HG03469 (cell line): ENCODE measurements around the gene PPP1CC.
"Not testable (repeated sequence)": the region's sequence is repeated elsewhere in the genome, so short reads cannot be mapped to it uniquely, and the experiment has no call there.

Source experiments
- ATAC-seq: cut with Tn5 transposase; IDR thresholded peaks from one replicate; pipeline ENCODE4 v1.9.1; 2021; ENCODE audit warnings: mild to moderate bottlenecking, moderate library complexity, moderate number of reproducible peaks; ENCODE audit not compliant: unreplicated experiment

Gene PPP1CC

DNA sequence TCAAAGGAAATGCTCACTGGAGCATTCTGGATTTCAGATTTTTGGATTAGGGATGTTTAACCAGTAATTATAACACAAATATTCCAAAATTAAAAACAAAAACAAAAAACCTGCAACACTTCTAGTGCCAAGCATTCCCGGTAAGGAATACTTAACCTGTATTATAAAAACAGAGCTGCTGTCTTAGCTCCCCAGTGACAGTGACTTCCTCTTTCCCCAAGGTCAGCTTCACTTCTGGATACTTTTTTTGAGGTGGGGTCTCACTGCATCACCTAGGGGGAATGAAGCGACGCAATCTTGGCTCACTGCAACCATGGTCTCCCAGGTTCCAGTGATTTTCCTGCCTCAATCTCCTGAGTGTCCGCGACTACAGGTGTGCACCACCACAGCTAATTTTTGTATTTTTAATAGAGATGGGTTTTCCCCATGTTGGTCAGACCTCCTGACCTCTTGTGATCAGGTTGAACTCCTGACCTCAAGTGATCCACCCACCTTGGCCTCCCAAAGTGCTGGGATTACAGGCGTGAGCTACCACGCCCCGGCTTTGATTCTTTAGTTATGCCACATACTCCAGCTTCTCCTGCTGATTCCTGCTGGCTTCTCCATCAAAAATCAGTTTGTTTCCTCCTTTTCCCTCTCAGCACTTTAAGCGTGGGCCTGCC is 15.9 kb downstream of the PPP1CC start:
- ATAC-seq = no peak

DNA sequence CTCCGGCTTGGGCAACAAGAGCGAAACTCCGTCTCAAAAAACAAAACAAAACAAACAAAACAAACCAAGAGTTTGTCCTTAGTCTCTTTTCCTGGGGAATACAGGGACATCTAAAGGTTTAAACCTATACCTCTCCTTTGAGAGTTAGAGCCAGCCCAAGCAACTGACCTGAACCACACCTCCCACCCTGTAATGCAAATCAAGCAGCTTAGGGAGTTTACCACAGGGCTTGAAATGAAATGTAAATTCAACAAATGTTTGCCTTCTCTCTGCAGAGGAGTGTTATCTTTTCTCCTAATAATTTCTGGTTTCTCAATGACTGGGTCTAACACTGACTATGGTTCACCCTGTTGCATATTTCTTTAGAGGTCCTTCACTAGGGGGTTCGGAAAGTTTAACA is 16.7 kb downstream of the PPP1CC start:
- no peak for ATAC-seq

DNA sequence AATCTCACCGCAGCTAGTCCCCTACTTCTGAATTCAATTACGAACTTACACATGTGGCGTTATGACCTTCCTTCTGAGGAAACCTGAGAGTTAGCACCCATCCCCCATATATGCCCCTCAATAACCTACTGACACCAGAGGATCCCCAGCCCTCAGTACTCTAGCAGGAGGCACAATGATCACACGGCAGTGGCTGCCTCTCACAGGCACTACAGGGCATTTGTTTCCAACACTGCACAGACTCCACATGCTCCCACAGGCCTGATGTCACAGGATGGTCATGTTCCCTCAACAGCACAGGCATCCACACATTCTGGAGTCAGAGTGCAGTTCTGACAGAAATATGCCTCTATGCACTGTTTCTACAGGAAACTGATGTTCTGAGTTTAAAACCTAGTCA is 17.4 kb downstream of the PPP1CC start:
- no peak for ATAC-seq

DNA sequence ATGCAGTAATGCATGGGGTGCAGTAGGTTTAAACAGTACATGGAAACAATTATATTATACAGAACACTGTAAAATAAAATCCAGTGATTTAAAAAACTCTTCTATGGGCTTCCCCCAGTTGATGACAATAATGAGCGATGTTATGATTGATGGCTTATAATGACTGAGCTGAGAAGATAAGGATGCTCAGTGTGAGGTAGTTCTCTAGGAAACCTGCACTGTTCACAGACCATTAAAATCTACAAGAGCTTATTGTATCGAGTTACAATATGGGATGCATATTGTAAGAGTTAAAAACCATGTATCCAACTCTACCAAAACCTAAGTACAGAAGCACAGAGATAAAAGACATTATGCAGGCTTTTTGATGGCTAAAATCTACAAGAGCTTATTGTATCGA is 19.8 kb downstream of the PPP1CC start:
- ATAC-seq = not testable (repeated sequence)

DNA sequence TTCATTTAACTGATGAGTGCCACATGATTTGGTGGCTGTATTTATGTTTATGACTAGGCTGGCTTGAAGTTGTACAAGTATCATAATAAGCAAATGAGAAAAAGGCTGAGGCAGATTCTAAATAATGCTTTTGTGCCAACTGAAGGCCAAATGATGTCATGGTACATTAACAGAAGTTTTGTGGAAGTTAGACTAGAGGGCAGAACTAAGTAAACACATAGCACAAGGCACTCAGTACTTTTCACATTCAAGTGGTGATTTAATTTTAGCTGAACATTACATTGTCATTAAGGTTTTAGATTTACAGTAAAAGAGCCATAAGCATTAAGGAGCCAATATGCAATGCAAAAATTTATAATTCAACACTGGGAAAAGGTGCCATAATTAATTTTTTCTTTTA is 21.1 kb downstream of the PPP1CC start:
- no peak for ATAC-seq

DNA sequence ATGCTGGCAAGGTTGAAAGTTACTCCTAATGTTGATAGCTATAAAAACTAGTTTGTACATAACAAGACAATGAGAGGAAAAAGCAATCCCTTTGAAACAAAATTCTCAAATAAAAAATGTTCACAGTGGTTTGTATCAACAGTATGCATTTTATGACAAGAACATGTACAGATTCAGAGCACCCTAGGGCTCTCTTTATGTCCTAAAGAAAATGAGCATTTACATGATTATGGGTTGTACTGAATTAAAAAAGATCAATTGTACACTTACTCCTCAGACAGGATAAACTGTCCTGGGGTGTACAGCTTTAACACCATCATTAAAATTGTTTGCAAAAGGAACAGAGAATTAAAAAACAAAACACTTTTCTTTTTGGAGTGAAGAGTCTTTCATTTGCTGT is 22.2 kb downstream of the PPP1CC start:
- ATAC-seq = no peak

DNA sequence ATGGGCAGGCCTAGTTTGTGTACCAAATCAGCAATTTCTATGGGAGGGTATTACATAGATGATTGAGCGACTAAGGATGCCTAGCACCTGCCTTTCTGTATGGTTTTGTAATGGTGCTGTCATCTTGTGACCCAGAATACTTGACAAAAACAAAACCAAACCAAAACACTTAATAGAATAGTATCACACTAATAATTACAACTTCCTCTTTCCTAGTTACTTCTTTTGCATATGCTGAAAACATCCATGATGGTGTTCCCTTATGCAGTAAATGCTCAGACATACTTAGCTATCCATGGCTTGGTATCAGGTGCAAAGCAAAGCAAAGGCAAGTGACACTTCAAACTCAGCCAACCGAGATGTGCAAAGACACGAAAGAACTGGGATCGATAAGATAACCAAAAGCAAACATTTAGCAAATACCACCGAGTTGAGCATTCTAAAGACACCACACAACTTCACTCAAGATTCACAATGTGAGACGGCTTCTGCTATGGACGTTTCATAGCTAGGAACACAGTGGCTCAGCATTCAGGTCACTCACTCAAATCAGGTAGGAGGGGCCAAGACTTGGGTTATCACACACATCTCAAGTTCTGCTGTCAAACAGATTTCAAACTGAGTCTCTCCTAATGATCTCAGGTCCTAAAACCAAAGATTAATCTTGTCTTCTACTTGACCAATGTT is 24.3 kb downstream of the PPP1CC start:
- no peak for ATAC-seq

DNA sequence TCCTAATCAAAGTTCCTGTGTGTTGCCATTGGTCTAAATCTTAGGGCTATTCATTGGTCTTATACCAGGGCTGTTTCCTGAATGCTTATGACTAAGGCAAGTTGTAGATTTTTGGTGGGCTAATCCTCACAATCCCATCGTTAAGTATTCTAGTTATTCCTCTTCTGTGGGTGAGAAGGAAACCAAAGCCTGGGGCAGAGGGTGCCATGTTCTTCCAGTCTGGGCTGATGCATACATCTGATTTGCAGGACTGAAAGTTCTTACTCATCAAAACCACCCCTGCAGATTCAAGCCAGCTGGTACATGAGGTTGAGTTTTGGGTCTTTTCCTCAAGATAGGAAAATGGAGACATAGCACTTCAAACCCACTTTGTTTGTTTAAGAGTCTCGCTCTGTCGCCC is 25.7 kb downstream of the PPP1CC start:
- no peak for ATAC-seq

DNA sequence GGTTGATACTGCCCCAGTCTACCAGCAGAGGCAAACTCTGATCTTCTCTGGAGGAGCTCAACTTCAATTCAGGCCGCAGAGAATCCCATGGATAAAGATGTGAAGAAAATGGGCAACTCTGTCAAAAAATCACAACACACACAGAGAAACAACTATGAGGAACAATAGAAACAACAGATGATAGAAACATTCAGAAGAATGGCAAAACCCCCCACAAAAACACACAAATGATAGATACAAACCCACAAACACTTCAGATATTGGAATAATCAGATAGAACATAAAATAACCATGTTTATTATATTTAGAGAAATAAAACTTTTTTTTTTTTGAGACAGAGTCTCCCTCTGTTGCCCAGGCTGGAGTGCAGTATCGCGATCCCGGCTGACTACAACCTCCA is 33.8 kb downstream of the PPP1CC start:
- ATAC-seq = no peak

DNA sequence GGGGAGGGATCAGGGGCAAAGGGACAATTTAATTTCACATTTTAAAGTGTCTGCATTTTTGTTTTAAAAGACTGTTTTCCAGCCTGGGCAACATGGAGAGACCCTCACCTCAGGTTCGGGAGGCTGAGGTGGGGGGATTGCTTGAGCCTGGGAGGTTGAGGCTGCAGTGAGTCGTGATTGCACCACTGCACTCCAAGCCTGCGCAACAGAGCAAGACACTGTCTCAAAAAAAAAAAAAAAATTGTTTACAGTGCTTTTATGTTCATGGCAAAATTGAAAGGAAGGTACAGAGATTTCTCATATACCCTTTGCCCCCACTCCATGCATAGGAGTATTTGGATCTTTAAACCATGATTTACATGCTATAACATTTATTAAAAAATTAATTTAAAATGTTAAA is 37.4 kb downstream of the PPP1CC start:
- ATAC-seq = no peak

DNA sequence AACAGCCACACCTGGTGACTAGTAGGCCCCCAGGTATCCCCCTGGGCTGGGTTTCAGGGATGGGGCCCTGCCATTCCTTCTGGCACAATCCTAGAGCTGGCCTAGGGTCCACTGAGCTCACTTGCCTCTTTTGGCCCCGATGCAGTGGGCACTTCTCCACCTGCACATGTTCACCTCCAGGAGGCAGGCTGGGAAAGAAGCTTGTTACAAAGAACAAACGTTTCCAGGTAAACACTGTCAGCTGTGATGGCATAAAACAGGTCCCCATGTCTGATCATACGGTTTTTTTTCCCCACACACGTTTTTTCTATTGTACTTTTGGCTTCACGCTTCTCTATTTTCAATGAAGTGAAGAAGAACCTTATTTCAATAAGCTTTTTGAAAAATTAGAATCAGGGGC is 37.9 kb downstream of the PPP1CC start:
- ATAC-seq = no peak

DNA sequence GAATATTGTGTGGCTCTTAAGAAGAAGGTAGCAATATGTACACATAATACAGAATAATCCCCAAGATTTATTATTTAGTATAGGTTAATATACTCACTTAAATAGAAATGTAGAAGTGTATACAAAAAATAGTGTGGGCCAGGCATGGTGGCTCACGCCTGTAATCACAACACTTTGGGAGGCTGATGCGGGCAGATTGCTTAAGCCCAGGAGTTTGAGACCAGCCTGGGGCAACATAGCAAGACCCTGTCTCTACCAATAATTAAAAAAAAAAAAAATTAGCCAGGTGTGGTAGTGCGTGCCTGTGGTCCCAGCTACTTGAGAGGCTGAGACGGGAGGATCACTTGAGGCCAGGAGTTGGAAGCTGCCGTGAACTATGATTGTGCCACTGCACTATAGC is 38.5 kb downstream of the PPP1CC start:
- ATAC-seq = no peak

DNA sequence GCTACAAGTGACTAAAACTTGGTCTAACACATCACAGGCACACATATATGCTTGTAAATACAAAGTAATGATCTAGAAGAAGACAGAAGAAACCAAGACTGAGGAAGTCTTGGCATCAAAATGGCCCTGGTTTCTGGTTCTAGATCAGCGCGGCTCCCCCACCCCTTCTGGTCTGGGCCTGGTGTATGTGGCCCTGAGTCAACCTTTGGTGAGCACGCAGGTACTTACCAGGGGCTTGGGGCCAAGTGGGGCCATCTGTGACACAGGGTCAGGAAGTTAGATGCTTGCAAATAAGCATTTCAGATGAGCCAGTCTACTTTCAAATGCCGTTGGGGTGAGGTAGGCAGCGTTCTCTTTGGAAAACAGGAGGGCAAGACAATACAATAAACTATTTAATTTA is 40.6 kb downstream of the PPP1CC start:
- ATAC-seq = no peak

DNA sequence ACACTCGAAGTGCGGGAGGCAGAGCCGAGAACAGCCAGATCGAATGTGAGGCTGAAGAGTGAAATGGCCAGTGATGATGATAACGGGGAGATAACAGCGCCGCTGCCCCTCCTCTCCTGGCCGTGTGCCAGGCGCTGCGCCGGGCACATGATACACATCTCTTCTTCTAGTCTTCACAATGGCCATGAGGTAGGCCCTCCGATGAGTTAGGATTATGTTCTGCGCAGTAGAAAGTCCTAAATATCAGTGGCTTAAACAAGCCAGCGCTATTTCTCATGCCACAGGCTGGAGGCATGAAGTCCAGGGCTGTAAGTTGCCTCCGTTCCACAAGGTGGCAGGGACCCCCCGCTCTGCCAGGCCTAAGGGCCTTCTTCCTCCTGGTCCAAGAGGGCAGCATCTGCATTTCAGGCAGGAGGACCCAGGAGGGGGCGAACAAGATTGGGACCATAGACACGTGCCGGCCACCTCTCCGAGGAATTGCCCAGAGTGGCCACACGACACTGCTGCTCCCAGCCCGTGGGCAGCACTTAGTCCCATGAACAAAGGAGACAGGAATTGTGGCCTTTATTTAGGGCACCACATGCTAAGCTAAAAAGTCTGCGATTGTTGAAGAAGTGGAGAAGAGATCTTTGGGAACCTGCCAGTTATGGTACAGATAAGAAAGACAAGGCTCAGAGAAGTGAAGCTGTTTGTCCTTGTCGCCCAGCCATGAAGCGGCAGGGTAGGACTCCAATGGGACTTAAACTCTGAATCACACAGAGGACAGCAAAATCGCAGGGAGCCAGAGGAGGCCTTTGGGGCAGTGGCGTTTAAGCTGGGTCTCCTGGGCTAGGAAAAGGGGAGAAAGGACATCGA is 42.9 kb downstream of the PPP1CC start:
- ATAC-seq = no peak

DNA sequence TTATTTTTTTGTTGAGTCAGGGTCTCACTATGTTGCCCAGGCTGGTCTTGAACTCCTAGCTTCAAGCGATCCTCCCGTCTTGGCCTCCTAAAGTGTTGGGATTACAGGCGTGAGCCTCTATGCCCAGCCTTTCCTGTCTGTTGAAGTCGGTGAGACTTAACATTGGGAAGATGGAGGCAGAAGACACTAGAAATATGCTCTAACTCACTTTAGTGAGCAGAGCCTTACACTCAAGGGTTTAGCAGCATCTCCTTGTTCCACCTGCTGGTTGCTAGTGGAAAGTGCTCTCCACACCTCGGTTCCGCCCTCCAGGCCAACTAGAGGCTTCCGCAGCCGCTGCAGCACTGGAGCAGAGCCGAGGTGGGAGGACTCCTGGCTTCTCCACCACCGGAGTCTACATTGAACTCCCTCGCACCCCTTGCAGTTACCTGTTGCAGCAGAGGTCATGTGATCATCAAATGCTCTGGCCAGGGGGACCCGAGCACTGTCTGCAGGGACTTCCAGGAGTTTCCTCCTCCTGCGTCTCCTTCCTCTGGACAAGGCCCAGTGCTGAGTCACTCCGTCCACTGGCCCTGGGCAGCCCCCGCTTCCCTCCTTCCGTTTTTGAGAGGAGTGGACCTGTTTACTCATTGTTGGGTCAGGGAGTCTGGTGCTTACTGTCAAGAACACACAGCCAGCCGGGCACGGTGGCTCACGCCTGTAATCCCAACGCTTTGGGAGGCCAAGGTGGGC is 44.4 kb downstream of the PPP1CC start:
- peak; percentile 74 for ATAC-seq

DNA sequence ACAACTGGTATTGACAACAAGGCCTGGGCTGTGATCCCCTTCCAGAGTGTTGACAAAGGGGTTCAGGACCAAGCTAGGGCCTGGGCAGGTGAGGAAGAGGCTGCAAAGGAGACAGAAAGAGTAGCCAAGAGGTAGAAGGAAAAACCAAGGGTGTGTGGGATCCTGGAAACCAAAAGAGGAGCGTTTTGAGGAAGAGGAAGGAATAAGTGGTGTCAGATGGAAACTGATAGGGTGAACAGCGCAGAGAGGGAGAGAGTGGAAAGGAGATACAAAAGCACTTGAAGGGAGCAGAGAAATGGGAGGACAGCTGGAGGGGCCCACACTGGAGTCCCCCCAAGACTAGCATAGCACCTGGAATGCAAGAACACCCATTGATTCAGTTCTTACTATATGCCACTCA is 45.5 kb downstream of the PPP1CC start:
- no peak for ATAC-seq

DNA sequence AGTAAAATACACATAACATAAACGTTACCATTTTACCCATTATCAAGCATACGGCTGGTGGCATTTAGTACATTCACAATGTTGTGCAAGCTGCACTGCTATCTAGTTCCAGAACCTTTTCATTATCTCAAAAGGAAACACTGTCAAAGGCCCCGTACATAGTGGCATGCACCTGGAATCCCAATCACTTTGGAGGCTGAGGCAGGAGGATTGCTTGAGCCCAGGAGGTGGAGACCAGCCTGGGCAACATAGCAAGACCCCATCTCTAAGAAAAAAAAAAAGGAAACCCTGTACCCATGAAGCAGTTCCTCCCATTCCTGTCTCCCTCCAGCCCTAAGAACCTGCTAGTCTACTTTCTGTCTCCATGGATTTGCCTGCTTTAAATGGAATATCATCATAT is 46.4 kb downstream of the PPP1CC start:
- ATAC-seq = no peak

DNA sequence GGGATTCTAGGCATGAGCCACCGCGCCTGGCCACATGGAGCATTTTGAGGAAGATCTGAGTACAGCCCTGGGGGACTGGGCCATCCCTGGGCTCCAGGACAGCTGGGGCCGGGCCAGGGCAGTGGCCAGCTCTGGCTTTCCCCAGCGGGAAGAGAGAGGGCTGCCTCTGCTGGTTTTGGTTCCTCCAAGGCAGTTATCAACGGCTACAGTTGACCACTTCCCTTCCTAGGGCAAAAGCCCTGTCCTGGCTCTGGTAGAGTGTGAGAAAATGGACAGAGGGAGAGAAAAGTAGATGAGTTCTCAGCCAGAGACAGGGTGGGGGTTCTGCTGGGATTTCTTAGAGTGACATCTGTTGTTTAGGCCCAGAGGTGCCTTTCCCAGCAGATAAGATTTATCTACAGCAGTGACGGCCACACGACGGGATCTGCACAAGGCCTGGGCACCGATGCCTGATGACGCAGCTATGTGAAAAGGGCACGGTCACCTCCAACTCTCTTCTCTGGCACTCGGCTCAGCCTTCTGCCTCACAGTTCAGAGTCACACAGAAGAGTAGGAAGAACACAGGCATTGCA is 48.3 kb downstream of the PPP1CC start:
- ATAC-seq = no peak

DNA sequence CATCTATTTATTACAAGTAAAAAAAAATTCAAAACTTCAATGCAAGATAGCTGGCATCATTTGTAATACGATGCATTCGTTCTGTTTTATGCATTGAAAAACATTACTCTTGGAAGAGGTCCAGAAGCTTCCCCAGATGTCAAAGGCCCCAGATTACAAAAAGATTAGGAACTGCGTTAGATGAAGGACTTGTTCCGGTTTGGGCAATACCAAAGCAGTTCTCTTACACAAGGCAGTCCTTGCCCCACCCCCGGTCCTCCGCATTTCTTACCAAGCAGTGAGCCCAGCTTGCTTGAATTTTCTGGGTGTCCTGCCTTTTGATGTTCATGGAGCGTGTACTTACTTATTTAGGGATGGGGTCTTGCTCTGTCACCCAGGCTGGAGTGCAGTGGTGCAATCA is 49.0 kb downstream of the PPP1CC start:
- no peak for ATAC-seq

DNA sequence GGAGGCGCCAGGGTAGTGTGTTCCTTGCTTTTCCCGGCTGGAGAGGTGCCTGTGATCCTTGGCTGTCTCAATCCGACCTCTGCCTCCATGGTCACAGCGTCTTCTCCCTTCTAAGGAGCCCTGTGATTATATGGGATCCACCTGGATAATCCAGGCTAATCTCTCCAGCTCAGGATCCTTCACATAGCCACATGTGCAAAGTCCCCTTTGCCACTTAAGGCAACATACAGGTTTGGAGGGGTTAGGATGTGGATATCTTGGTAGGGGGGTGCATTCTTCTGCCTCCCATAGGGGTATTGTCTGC is 52.6 kb downstream of the PPP1CC start:
- ATAC-seq = no peak
